ENCODE results near the gene DLGAP4.

Gene DLGAP4

DNA sequence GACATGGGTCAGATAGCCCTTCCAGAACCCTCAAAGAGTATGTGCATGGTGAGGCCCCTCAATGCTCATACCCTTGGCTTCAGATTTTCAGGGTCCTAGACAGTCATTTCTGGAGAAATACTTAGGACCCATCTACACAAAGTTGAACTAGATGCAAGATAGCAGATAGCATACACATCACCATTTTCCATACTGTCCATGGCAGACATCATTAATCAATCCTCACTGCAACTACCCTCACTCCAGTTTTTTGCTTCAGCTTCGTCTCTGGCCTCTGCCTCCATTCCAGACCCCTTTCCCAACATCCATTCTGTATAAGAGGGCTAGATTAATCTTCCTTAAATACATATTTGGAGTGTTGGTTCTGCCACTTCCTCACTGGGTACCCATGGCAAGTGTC, 139.7 kb downstream of the DLGAP4 start:
- Histone ChIP-seq H3K9me2 (replicated peaks; ENCODE audit: insufficient read depth, low read length) (no peaks in the 10 kb centered on the region), H3K79me2 (ENCODE audit: insufficient read depth, low read length) (no peaks in the 10 kb centered on the region), H2AFZ (ENCODE audit: low read depth, low read length, severe bottlenecking) (no peak overlapping the region), H3K27ac (ENCODE audit: low read depth, low read length) (no peak overlapping the region), H3K4me3 (ENCODE audit: insufficient read depth, low read length, poor library complexity, severe bottlenecking) (no peak overlapping the region), H3K9me3 (ENCODE audit: insufficient read depth, low read length) (no peaks in the 10 kb centered on the region), H4K20me1 (ENCODE audit: low read depth, low read length) (no peaks in the 10 kb centered on the region), H3K27me3 (ENCODE audit: low read length) (no peaks in the 10 kb centered on the region), H3K9ac (ENCODE audit: low read length) (no peak overlapping the region), H3K4me2 (ENCODE audit: low read depth, low read length, poor library complexity, severe bottlenecking) (no peak overlapping the region), H3F3A (ENCODE audit: insufficient read depth) (no peaks in the 10 kb centered on the region), H3K36me3 (ENCODE audit: low read length) (no peaks in the 10 kb centered on the region)
- no peak for TF ChIP-seq EZH2phosphoT487 (conservative IDR thresholded peaks at IDR 0.05; ENCODE audit: low read length)
- TF ChIP-seq, protein P1, sequence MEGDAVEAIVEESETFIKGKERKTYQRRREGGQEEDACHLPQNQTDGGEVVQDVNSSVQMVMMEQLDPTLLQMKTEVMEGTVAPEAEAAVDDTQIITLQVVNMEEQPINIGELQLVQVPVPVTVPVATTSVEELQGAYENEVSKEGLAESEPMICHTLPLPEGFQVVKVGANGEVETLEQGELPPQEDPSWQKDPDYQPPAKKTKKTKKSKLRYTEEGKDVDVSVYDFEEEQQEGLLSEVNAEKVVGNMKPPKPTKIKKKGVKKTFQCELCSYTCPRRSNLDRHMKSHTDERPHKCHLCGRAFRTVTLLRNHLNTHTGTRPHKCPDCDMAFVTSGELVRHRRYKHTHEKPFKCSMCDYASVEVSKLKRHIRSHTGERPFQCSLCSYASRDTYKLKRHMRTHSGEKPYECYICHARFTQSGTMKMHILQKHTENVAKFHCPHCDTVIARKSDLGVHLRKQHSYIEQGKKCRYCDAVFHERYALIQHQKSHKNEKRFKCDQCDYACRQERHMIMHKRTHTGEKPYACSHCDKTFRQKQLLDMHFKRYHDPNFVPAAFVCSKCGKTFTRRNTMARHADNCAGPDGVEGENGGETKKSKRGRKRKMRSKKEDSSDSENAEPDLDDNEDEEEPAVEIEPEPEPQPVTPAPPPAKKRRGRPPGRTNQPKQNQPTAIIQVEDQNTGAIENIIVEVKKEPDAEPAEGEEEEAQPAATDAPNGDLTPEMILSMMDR (IDR thresholded peaks at IDR 0.05; ENCODE audit: insufficient read depth, low read length, poor library complexity, severe bottlenecking), result no peak

DNA sequence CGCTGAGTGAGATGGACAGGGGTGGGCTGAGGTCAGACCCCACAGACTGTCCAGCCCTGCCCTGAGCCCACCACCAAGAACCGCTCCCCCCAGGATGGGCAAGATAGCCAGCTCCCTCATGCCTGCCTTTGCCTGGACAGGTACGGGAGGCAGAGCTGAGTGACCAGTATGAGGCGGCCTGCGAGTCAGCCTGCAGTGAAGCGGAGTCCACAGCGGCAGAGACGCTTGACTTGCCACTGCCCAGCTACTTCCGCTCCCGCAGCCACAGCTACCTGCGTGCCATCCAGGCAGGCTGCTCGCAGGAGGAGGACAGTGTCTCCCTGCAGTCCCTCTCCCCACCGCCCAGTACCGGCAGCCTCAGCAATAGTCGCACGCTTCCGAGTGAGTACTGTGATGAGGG, 140.4 kb downstream of the DLGAP4 start:
- Histone ChIP-seq H3K9me2 (replicated peaks; ENCODE audit: insufficient read depth, low read length) (no peaks in the 10 kb centered on the region), H4K20me1 (ENCODE audit: low read depth, low read length) (no peaks in the 10 kb centered on the region), H3K4me3 (ENCODE audit: insufficient read depth, low read length, poor library complexity, severe bottlenecking) (no peak overlapping the region), H3K27me3 (ENCODE audit: low read length) (no peaks in the 10 kb centered on the region), H3K9me3 (ENCODE audit: insufficient read depth, low read length) (no peaks in the 10 kb centered on the region), H3K36me3 (ENCODE audit: low read length) (no peaks in the 10 kb centered on the region), H3K27ac (ENCODE audit: low read depth, low read length) (no peak overlapping the region), H3K9ac (ENCODE audit: low read length) (no peak overlapping the region), H3F3A (ENCODE audit: insufficient read depth) (no peaks in the 10 kb centered on the region), H2AFZ (ENCODE audit: low read depth, low read length, severe bottlenecking) (no peak overlapping the region), H3K4me2 (ENCODE audit: low read depth, low read length, poor library complexity, severe bottlenecking) (no peak overlapping the region), H3K79me2 (ENCODE audit: insufficient read depth, low read length) (no peaks in the 10 kb centered on the region)
- TF ChIP-seq EZH2phosphoT487 (conservative IDR thresholded peaks at IDR 0.05; ENCODE audit: low read length), result no peak
- TF ChIP-seq, protein P1 (IDR thresholded peaks at IDR 0.05; ENCODE audit: insufficient read depth, low read length, poor library complexity, severe bottlenecking), result no peak

DNA sequence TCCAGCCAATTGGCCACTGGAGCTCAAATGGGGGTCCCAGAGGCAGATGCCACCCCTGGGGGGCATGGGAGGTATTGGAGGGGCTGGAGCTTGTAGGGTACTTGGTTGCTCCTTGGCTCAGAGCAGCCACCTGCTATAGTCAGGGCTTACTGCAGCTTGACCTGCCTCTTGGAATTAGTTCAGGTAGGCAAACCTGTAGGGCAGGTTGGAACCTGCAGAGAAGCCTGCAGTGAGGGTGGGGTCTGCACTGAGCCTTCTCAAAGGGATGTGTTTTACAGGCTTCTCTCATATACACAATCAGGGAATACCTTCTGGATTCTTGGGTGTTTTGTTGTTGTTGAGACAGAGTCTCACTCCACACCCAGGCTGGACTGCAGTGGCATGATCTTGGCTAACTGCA, 141.0 kb downstream of the DLGAP4 start:
- H3K79me2 ChIP-seq (ENCODE audit: insufficient read depth, low read length), result no peaks in the 10 kb centered on the region
- H3K4me3 ChIP-seq (ENCODE audit: insufficient read depth, low read length, poor library complexity, severe bottlenecking), result no peak overlapping the region
- no peak overlapping the region for H3K4me2 ChIP-seq (ENCODE audit: low read depth, low read length, poor library complexity, severe bottlenecking)
- no peaks in the 10 kb centered on the region for H4K20me1 ChIP-seq (ENCODE audit: low read depth, low read length)
- H3K36me3 ChIP-seq (ENCODE audit: low read length), result no peaks in the 10 kb centered on the region
- no peak overlapping the region for H2AFZ ChIP-seq (ENCODE audit: low read depth, low read length, severe bottlenecking)
- no peaks in the 10 kb centered on the region for H3F3A ChIP-seq (ENCODE audit: insufficient read depth)
- H3K27ac ChIP-seq (ENCODE audit: low read depth, low read length), result no peak overlapping the region
- no peaks in the 10 kb centered on the region for H3K9me2 ChIP-seq (replicated peaks; ENCODE audit: insufficient read depth, low read length)
- TF ChIP-seq EZH2phosphoT487 (conservative IDR thresholded peaks at IDR 0.05; ENCODE audit: low read length), result no peak
- TF ChIP-seq, protein P1 (IDR thresholded peaks at IDR 0.05; ENCODE audit: insufficient read depth, low read length, poor library complexity, severe bottlenecking), result no peak
- H3K27me3 ChIP-seq (ENCODE audit: low read length), result no peaks in the 10 kb centered on the region
- H3K9ac ChIP-seq (ENCODE audit: low read length), result no peak overlapping the region
- no peaks in the 10 kb centered on the region for H3K9me3 ChIP-seq (ENCODE audit: insufficient read depth, low read length)
